Ishikawa (cell line): ENCODE measurements around the gene RIMS1.

ENCODE experiments used
- FOXM1 ChIP-seq: IDR thresholded peaks from 2 replicates; pipeline ENCODE4 v1.6.1; 2012; ENCODE audit warnings: low read depth, borderline replicate concordance
- NFIC ChIP-seq: IDR thresholded peaks from 2 replicates; pipeline ENCODE4 v1.6.1; 2012
- RAD21 ChIP-seq: IDR thresholded peaks from 2 replicates; pipeline ENCODE4 v1.6.1; 2012; ENCODE audit warnings: low read depth
- TAF1 ChIP-seq: IDR thresholded peaks from 2 replicates; pipeline ENCODE4 v1.6.1; 2012; ENCODE audit warnings: low read depth, mild to moderate bottlenecking
- TEAD4 ChIP-seq: IDR thresholded peaks from 2 replicates; pipeline ENCODE4 v1.6.1; 2012
- USF1 ChIP-seq: IDR thresholded peaks from 2 replicates; pipeline ENCODE4 v1.6.1; 2012
- YY1 ChIP-seq: IDR thresholded peaks from 2 replicates; pipeline ENCODE4 v1.6.1; 2012; ENCODE audit warnings: low read depth
- ZBTB7A ChIP-seq: IDR thresholded peaks from 2 replicates; pipeline ENCODE4 v1.6.1; 2012; ENCODE audit warnings: low read depth

GRCh38 chr6:72260489-72260888 lies 374.1 kb downstream of the RIMS1 start:
- TF ChIP-seq TAF1 (no peak), YY1 (no peak), ZBTB7A (no peak), NFIC (no peak), FOXM1 (no peak), USF1 (no peak), TEAD4 (no peak), RAD21 (no peak)
